ENCODE data around the gene OCSTAMP.

The OCSTAMP gene

GRCh38 chr20:46575394-46575793 lies 24.9 kb upstream of the OCSTAMP start:
- DNase-seq (ENCODE audit: low read depth in 1 of 2, low spot score in 1 of 2) = no peak
- TF ChIP-seq SPI1 (IDR thresholded peaks at IDR 0.05; ENCODE audit: borderline replicate concordance, low read depth) (no peak), REST (IDR thresholded peaks at IDR 0.05; ENCODE audit: insufficient replicate concordance, low read depth) (no peak), POLR2AphosphoS5 (IDR thresholded peaks at IDR 0.05; ENCODE audit: low read depth) (no peak), GABPA (IDR thresholded peaks at IDR 0.05; ENCODE audit: low read depth) (no peak), CTCF (IDR thresholded peaks at IDR 0.05; ENCODE audit: insufficient read depth, low read length) (no peak)
- H3K27ac ChIP-seq (replicated peaks) = no peak overlapping the region
- H3K27me3 ChIP-seq (ENCODE audit: insufficient read depth, poor library complexity, severe bottlenecking) = no peaks in the 10 kb centered on the region
- no peak overlapping the region for H3K4me3 ChIP-seq (replicated peaks; ENCODE audit: insufficient read depth, low read length)

- Histone ChIP-seq H3K4me3 (replicated peaks; ENCODE audit: insufficient read depth, low read length) (no peak overlapping the region), H3K27me3 (ENCODE audit: insufficient read depth, poor library complexity, severe bottlenecking) (no peaks in the 10 kb centered on the region), H3K27ac (replicated peaks) (no peak overlapping the region)
- no peak for DNase-seq (ENCODE audit: low read depth in 1 of 2, low spot score in 1 of 2)
- no peak for TF ChIP-seq SPI1 (IDR thresholded peaks at IDR 0.05; ENCODE audit: borderline replicate concordance, low read depth)
- no peak for TF ChIP-seq GABPA (IDR thresholded peaks at IDR 0.05; ENCODE audit: low read depth)
- TF ChIP-seq CTCF (IDR thresholded peaks at IDR 0.05; ENCODE audit: insufficient read depth, low read length) = no peak
- TF ChIP-seq POLR2AphosphoS5 (IDR thresholded peaks at IDR 0.05; ENCODE audit: low read depth) = no peak
- TF ChIP-seq REST (IDR thresholded peaks at IDR 0.05; ENCODE audit: insufficient replicate concordance, low read depth) = no peak
Measured at GRCh38 chr20:46573788-46574584, 23.5 kb upstream of the OCSTAMP start.

GRCh38 chr20:46573234-46573633 lies 22.8 kb upstream of the OCSTAMP start:
- no peak for DNase-seq (ENCODE audit: low read depth in 1 of 2, low spot score in 1 of 2)
- H3K27ac ChIP-seq (replicated peaks) = no peak overlapping the region
- no peaks in the 10 kb centered on the region for H3K27me3 ChIP-seq (ENCODE audit: insufficient read depth, poor library complexity, severe bottlenecking)
- TF ChIP-seq SPI1 (IDR thresholded peaks at IDR 0.05; ENCODE audit: borderline replicate concordance, low read depth) (no peak), POLR2AphosphoS5 (IDR thresholded peaks at IDR 0.05; ENCODE audit: low read depth) (no peak), REST (IDR thresholded peaks at IDR 0.05; ENCODE audit: insufficient replicate concordance, low read depth) (no peak), CTCF (IDR thresholded peaks at IDR 0.05; ENCODE audit: insufficient read depth, low read length) (no peak), GABPA (IDR thresholded peaks at IDR 0.05; ENCODE audit: low read depth) (no peak)
- no peak overlapping the region for H3K4me3 ChIP-seq (replicated peaks; ENCODE audit: insufficient read depth, low read length)
